Sigmoid colon (tissue), 7 donors: ENCODE measurements around the gene TSPYL4. TPM values are rescaled to one million over a fixed set of nuclear protein-coding genes. Genes with fewer than 3 reads are reported as not detected.

Source experiments
- DNase-seq: peaks from one replicate; pipeline ENCODE4 v3.0.0-alpha.2; 2019
- H3K27ac ChIP-seq, 4 donors: fragments of 200-600 bp; sonication (generic); one replicate each; pipeline ENCODE4 v1.5.1; 2016 to 2019; ENCODE audit warnings: mild to moderate bottlenecking in 1 of 4
- H3K27me3 ChIP-seq, 3 donors: fragments of 200-600 bp; sonication (generic); one replicate each; pipeline ENCODE4 v1.5.1; 2019; ENCODE audit warnings: mild to moderate bottlenecking in 1 of 3
- H3K36me3 ChIP-seq, 4 donors: fragments of 200-600 bp; sonication (generic); one replicate each; pipeline ENCODE4 v1.5.1; 2016 to 2019
- H3K4me1 ChIP-seq, 4 donors: fragments of 200-600 bp; sonication (generic); one replicate each; pipeline ENCODE4 v1.5.1; 2017 to 2019
- H3K4me3 ChIP-seq, 4 donors: fragments of 200-600 bp; sonication (generic); one replicate each; pipeline ENCODE4 v1.5.1; 2017 to 2019; ENCODE audit warnings: mild to moderate bottlenecking in 2 of 4, moderate library complexity in 1 of 4
- H3K9me3 ChIP-seq, 4 donors: fragments of 200-600 bp in 3 of 4; sonication (generic) in 3 of 4; one replicate each; pipeline versions ENCODE4 v1.5.1 to v1.6.1; 2013 to 2019
- CTCF ChIP-seq, 4 experiments: fragments of 450-650 bp in 3 of 4; fragments of 200-600 bp in 1 of 4; IDR thresholded peaks; one replicate each; pipeline ENCODE4 v1.5.1; 2016 to 2019; ENCODE audit warnings: antibody characterized with exemption in 4 of 4, mild to moderate bottlenecking in 3 of 4, moderate library complexity in 2 of 4
- EP300 ChIP-seq, 4 donors: sonication (generic); formaldehyde crosslinking; IDR thresholded peaks; one replicate each; pipeline ENCODE4 v1.6.1; 2017; ENCODE audit warnings: antibody characterized with exemption in 4 of 4
- POLR2A ChIP-seq, 2 donors: fragments of 450-650 bp; IDR thresholded peaks; one replicate each; pipeline ENCODE4 v1.6.1; 2016; ENCODE audit warnings: antibody characterized with exemption in 2 of 2, mild to moderate bottlenecking in 2 of 2, moderate library complexity in 2 of 2
- POLR2AphosphoS5 ChIP-seq, 4 donors: sonication (generic); formaldehyde crosslinking; IDR thresholded peaks; one replicate each; pipeline ENCODE4 v1.6.1; 2017; ENCODE audit warnings: antibody characterized with exemption in 4 of 4
- WGBS, 2 donors: extraction: QIAGEN DNeasy Blood & Tissue Kit; methylation state at CpG; one replicate each; pipeline ENCODE4 v1.1.7; 2013; 5-methylcytosine and 5-hydroxymethylcytosine counted together
- intact Hi-C: fragments of 100-400 bp; cut with DNase I; formaldehyde crosslinking; loops from one replicate; pipeline ENCODE4 v1.15.1; 2023
- polyA plus RNA-seq, 3 donors: library from polyadenylated mRNA; stranded (reverse); fragments of 200-250 nt; gene quantifications; one replicate each; pipeline ENCODE4 v1.2.3, GENCODE V29; 2013
- total RNA-seq, 4 donors: library from RNA; depleted of rRNA; stranded (reverse); fragments of >200 nt; gene quantifications; one replicate each; pipeline ENCODE4 v1.1.0, GENCODE V29; 2016
- donor health status: healthy with polysubstance abuse.
- donor health status: Bipolar disorder and iron deficiency.
- donor health status: healthy.

The TSPYL4 gene
- total and polyA plus RNA-seq, 7 donors = 3.0 to 18.5 (median 15.1) TPM

DNA sequence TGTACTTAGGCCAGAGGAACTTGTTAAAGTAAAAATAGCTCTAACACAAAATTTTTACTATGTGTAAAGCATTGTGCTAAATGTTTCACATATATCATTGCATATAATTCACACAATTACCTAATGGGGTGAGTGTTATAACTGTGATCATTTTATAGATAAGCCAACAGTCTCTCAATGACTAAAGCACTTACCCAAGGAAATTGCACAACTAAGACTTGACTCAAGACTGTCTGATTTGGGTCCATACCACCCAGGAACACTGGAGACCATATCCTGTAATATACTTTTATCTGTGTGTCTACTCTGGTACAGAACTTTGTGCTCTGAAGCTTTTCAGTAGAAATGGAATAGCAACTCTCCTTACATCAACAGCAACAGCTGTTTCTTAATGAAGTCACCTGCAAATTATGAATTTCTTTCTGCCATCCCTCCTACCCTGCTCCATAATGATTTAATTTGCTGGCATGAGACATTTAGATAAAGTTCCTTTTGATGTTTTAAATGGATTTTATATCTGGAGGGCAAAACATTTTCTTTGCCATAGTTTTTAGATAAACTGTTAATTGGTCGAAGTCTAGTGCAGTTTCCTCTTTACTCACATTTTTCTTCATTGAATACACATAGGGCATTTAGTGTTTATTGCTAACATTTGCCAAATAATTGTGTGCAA, 47.5 kb downstream of the TSPYL4 start:
- intact Hi-C loops = no loop called here
- Histone ChIP-seq H3K36me3 (no peaks in the 10 kb centered on the region), H3K9me3 (no peaks in the 10 kb centered on the region), H3K4me3 (no peak overlapping the region), H3K27me3 (no peaks in the 10 kb centered on the region), H3K27ac (no peak overlapping the region), H3K4me1 (peaks cover 0 to 6% (median 4%) of the 10 kb centered on the region in 4 donors)
- WGBS, 2 donors = 95 to 98% methylated on average over 1 of the region's 1 CpG
- DNase-seq = no peak
- TF ChIP-seq POLR2A (IDR thresholded peaks at IDR 0.05) (no peak), POLR2AphosphoS5 (IDR thresholded peaks at IDR 0.05) (no peak)

DNA sequence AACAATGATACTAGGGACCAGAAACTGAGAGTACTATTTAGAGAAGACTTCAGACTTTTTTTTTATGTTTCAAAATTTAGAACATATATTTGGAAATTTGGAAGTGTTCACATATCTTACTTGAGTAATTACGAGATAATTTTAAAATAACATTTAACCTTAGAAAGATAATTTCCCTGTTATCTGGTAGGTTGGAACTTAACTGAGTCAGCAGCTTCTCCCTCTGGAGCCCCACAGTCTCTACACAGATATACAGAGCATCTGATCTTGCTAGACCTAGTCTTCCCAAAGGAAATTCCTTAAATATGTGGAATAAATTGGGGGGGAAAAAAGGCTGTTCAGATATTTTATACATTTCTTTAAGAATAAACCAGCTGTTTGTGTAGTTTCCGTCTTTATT, 48.6 kb downstream of the TSPYL4 start:
- WGBS, 2 donors = 68 to 74% methylated on average over 2 of the region's 2 CpGs
- no peak for DNase-seq
- intact Hi-C loops = no loop called here
- H3K4me1 ChIP-seq = no peaks in the 10 kb centered on the region
- no peaks in the 10 kb centered on the region for H3K36me3 ChIP-seq
- no peak for TF ChIP-seq POLR2A (IDR thresholded peaks at IDR 0.05)
- no peak for TF ChIP-seq POLR2AphosphoS5 (IDR thresholded peaks at IDR 0.05)
- TF ChIP-seq CTCF (IDR thresholded peaks at IDR 0.05) = no peak
- TF ChIP-seq EP300 (IDR thresholded peaks at IDR 0.05) = no peak
- H3K4me3 ChIP-seq = no peak overlapping the region
- H3K27me3 ChIP-seq = no peaks in the 10 kb centered on the region
- H3K9me3 ChIP-seq = no peaks in the 10 kb centered on the region
- no peak overlapping the region for H3K27ac ChIP-seq

DNA sequence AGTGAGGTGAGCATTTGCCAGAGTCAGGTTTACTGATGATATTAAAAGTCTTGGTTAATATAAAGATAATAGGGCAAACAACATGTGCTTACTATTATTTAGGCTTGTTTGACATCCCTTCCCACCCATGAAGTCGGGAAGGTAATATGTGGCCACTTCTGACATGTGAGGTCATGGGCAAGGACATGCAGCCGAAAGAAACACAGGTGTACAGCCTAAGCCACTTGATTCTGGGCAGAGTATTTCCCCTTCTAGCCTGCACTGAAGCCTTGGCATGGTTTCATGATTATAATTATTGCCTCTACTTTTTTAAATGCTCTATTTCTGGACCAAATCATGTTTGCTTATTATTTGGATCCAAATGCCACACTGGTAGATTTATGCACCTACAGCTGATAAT, 52.3 kb downstream of the TSPYL4 start:
- Histone ChIP-seq H3K9me3 (no peaks in the 10 kb centered on the region), H3K27ac (no peak overlapping the region), H3K27me3 (no peaks in the 10 kb centered on the region), H3K4me3 (no peak overlapping the region), H3K4me1 (no peaks in the 10 kb centered on the region), H3K36me3 (no peaks in the 10 kb centered on the region)
- no peak for DNase-seq
- 97 to 98% methylated on average over 2 of the region's 2 CpGs for WGBS, 2 donors
- intact Hi-C loops = no loop called here
- TF ChIP-seq CTCF (IDR thresholded peaks at IDR 0.05) (no peak), POLR2AphosphoS5 (IDR thresholded peaks at IDR 0.05) (no peak), EP300 (IDR thresholded peaks at IDR 0.05) (no peak), POLR2A (IDR thresholded peaks at IDR 0.05) (no peak)

DNA sequence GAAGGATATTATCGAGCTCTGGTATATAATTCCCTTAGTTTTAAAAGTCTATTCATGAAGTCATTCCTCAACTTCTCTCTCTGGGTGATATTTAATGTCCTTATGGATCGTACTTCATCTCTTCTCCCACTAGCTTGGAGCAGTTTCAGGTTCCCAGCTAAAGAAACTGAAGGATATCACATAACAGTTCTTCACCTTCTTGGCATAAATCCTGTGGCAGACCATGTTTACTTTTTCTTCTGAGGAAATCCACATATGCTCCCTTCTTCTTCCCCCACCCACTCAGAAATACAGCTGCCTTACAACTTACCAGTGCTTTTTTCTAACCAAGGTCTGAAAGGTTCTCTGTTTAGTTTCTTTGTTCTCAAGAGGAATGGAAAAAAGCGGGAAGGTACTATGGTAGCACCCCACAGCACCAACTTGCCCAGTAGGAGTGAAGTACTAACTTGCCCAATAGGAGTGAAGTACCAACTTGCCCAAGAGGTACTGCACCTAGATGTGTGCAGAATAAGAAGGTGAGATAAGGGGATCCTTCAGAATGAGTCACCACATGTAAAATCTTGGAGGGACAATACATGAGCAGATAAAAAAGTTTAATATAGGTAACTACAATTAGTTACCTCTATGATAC, 53.1 kb downstream of the TSPYL4 start:
- Histone ChIP-seq H3K9me3 (no peaks in the 10 kb centered on the region), H3K4me3 (no peak overlapping the region), H3K27ac (no peak overlapping the region), H3K36me3 (no peaks in the 10 kb centered on the region), H3K27me3 (no peaks in the 10 kb centered on the region), H3K4me1 (no peaks in the 10 kb centered on the region)
- intact Hi-C loops = no loop called here
- no peak for DNase-seq
- no peak for TF ChIP-seq EP300 (IDR thresholded peaks at IDR 0.05)
- 92 to 93% methylated on average over 3 of the region's 3 CpGs for WGBS, 2 donors

Other genes starting within 250 kb of the TSPYL4 start
- under 1 TPM; 0.16 to 0.71 (median 0.41) TPM for gene FRK, start 193.2 kb downstream of the TSPYL4 start, total RNA-seq
- gene FRK, start 193.2 kb downstream of the TSPYL4 start, polyA plus RNA-seq = 1 to 10 TPM; 3.2 to 6.5 (median 3.6) TPM
- 10 to 100 TPM in 1 of 4 donors, 1 to 10 TPM in 3; 8.2 to 21.7 (median 8.8) TPM for gene NT5DC1, start 153.2 kb downstream of the TSPYL4 start, total RNA-seq
- 10 to 100 TPM in 2 of 3 donors, 1 to 10 TPM in 1; 9.9 to 21.0 (median 17.5) TPM for gene NT5DC1, start 153.2 kb downstream of the TSPYL4 start, polyA plus RNA-seq
- not detected for gene COL10A1, start 127.9 kb downstream of the TSPYL4 start, total RNA-seq
- not detected for gene COL10A1, start 127.9 kb downstream of the TSPYL4 start, polyA plus RNA-seq
- gene TSPYL1, start 25.9 kb upstream of the TSPYL4 start, total RNA-seq = 10 to 100 TPM; 52.8 to 79.6 (median 65.8) TPM
- gene TSPYL1, start 25.9 kb upstream of the TSPYL4 start, polyA plus RNA-seq = 10 to 100 TPM; 24.6 to 39.0 (median 30.1) TPM
- gene DSE, start 116.9 kb upstream of the TSPYL4 start, total RNA-seq = 10 to 100 TPM; 17.9 to 29.5 (median 25.6) TPM
- gene DSE, start 116.9 kb upstream of the TSPYL4 start, polyA plus RNA-seq = 1 to 10 TPM; 2.5 to 7.6 (median 5.4) TPM
- 1 to 10 TPM; 1.3 to 8.6 (median 6.4) TPM for gene CALHM6, start 207.3 kb upstream of the TSPYL4 start, total RNA-seq
- gene CALHM6, start 207.3 kb upstream of the TSPYL4 start, polyA plus RNA-seq = 10 to 100 TPM in 2 of 3 donors, 1 to 10 TPM in 1; 9.6 to 32.0 (median 20.1) TPM